PC-3 (cell line): ENCODE measurements around the gene ATP10A.

Experiments used
- CTCF ChIP-seq: fragments of 300-600 bp; sonication (generic); conservative IDR thresholded peaks from 2 replicates; pipeline ENCODE4 v1.5.1; 2017; ENCODE audit warnings: antibody characterized with exemption, low read depth, mild to moderate bottlenecking, low read length
- EZH2 ChIP-seq: fragments of 300-600 bp; sonication (generic); IDR thresholded peaks from one replicate; pipeline ENCODE4 v1.6.1; 2017; ENCODE audit warnings: antibody characterized with exemption, mild to moderate bottlenecking, low read length; ENCODE audit not compliant: unreplicated experiment

GRCh38 chr15:25825207-25825606 is 37.9 kb downstream of the ATP10A start:
- TF ChIP-seq EZH2 (no peak), CTCF (no peak)
